Neural progenitor cell (in vitro differentiated cells): ENCODE results near the gene GDI1. TPM values are rescaled to one million over a fixed set of nuclear protein-coding genes. Genes with fewer than 3 reads are reported as not detected.

ENCODE experiments used
- DNase-seq: peaks from one replicate; pipeline ENCODE4 v3.0.0-alpha.2; 2016; ENCODE audit warnings: low spot score
- H2AFZ ChIP-seq: fragments of 200-600 bp; sonication (generic); replicated peaks from 2 replicates; pipeline ENCODE4 v1.6.1; 2016; ENCODE audit warnings: antibody characterized with exemption
- H3F3A ChIP-seq: fragments of 200-600 bp; sonication (generic); 2 replicates; pipeline ENCODE4 v1.6.1; 2016; ENCODE audit warnings: antibody characterized with exemption, low read depth
- H3K27ac ChIP-seq: fragments of 200-600 bp; sonication (generic); 2 replicates; pipeline ENCODE4 v1.5.1; 2016; ENCODE audit warnings: mild to moderate bottlenecking
- H3K27me3 ChIP-seq: fragments of 200-600 bp; sonication (generic); 2 replicates; pipeline ENCODE4 v1.6.1; 2016; ENCODE audit warnings: mild to moderate bottlenecking, moderate library complexity
- H3K36me3 ChIP-seq: fragments of 200-600 bp; sonication (generic); 2 replicates; pipeline ENCODE4 v1.5.1; 2016
- H3K4me1 ChIP-seq: fragments of 200-600 bp; sonication (generic); 2 replicates; pipeline ENCODE4 v1.6.1; 2016; ENCODE audit warnings: mixed run types
- H3K4me2 ChIP-seq: fragments of 200-600 bp; sonication (generic); 2 replicates; pipeline ENCODE4 v1.6.1; 2016
- H3K4me3 ChIP-seq: fragments of 200-600 bp; sonication (generic); 2 replicates; pipeline ENCODE4 v1.5.1; 2016
- H3K79me2 ChIP-seq: fragments of 200-600 bp; sonication (generic); 2 replicates; pipeline ENCODE4 v1.6.1; 2016; ENCODE audit warnings: low read depth
- H3K9ac ChIP-seq: fragments of 200-600 bp; sonication (generic); 2 replicates; pipeline ENCODE4 v1.6.1; 2016
- H3K9me3 ChIP-seq: fragments of 200-600 bp; sonication (generic); 2 replicates; pipeline ENCODE4 v1.5.1; 2016; ENCODE audit warnings: low read depth
- H4K20me1 ChIP-seq: fragments of 200-600 bp; sonication (generic); 2 replicates; pipeline ENCODE4 v1.6.1; 2016; ENCODE audit warnings: low read depth
- H3K27ac Mint-ChIP-seq: 3 replicates; pipeline ENCODE4 v1.8.0; 2021; ENCODE audit warnings: mixed read lengths
- H3K27me3 Mint-ChIP-seq: 2 replicates; pipeline ENCODE4 v1.8.0; 2022; ENCODE audit warnings: low read depth, mild to moderate bottlenecking, inconsistent platforms, moderate library complexity, mixed read lengths; ENCODE audit not compliant: insufficient read depth
- H3K36me3 Mint-ChIP-seq: 3 replicates; pipeline ENCODE4 v1.8.0; 2021; ENCODE audit warnings: mixed read lengths
- H3K4me1 Mint-ChIP-seq: 3 replicates; pipeline ENCODE4 v1.8.0; 2021; ENCODE audit warnings: mixed read lengths
- H3K4me3 Mint-ChIP-seq: 3 replicates; pipeline ENCODE4 v1.8.0; 2021; ENCODE audit warnings: mild to moderate bottlenecking, moderate library complexity, mixed read lengths
- H3K9me3 Mint-ChIP-seq: 3 replicates; pipeline ENCODE4 v1.8.0; 2020; ENCODE audit warnings: mixed read lengths
- CTCF ChIP-seq: fragments of 200-600 bp; sonication (generic); IDR thresholded peaks from 2 replicates; pipeline ENCODE4 v1.5.1; 2017; ENCODE audit warnings: antibody characterized with exemption, mild to moderate bottlenecking
- EZH2 ChIP-seq: fragments of 200-600 bp; sonication (generic); IDR thresholded peaks from 2 replicates; pipeline ENCODE4 v1.6.1; 2017; ENCODE audit warnings: antibody characterized with exemption, mild to moderate bottlenecking, moderate library complexity
- EZH2phosphoT487 ChIP-seq: fragments of 200-600 bp; sonication (generic); IDR thresholded peaks from 2 replicates; pipeline ENCODE4 v1.6.1; 2017; ENCODE audit warnings: antibody characterized with exemption
- total RNA-seq: library from RNA; depleted of rRNA; stranded (reverse); fragments of >200 nt; gene quantifications from 2 replicates; pipeline ENCODE4 v1.2.3, GENCODE V29; 2015; ENCODE audit warnings: low replicate concordance

The GDI1 gene
- total RNA-seq, 1 donor from 2014 or later = 119 TPM

GRCh38 chrX:154449618-154450017 lies 12.7 kb downstream of the GDI1 start:
- Mint-ChIP-seq H3K27ac (no peak overlapping the region), H3K4me1 (no peaks in the 10 kb centered on the region), H3K9me3 (peaks cover 19% of the 10 kb centered on the region), H3K36me3 (peaks cover 11% of the 10 kb centered on the region), H3K27me3 (peaks cover 17% of the 10 kb centered on the region), H3K4me3 (no peak overlapping the region)
- Histone ChIP-seq H2AFZ (no peak overlapping the region), H3K27me3 (no peaks in the 10 kb centered on the region), H4K20me1 (peaks cover 6% of the 10 kb centered on the region), H3K4me1 (no peaks in the 10 kb centered on the region), H3K4me2 (no peak overlapping the region), H3F3A (no peaks in the 10 kb centered on the region), H3K9ac (no peak overlapping the region), H3K79me2 (peaks cover 10% of the 10 kb centered on the region), H3K36me3 (no peaks in the 10 kb centered on the region), H3K4me3 (no peak overlapping the region), H3K27ac (no peak overlapping the region), H3K9me3 (no peaks in the 10 kb centered on the region)
- TF ChIP-seq EZH2 (no peak), CTCF (no peak), EZH2phosphoT487 (no peak)
- no peak for DNase-seq

GRCh38 chrX:154450312-154450711 lies 13.4 kb downstream of the GDI1 start:
- H3K4me3 ChIP-seq = no peak overlapping the region
- H3K4me3 Mint-ChIP-seq = no peak overlapping the region
- TF ChIP-seq EZH2phosphoT487 = no peak
- TF ChIP-seq EZH2 = no peak
- TF ChIP-seq CTCF = no peak
- no peak overlapping the region for H3K4me2 ChIP-seq
- H3F3A ChIP-seq = no peaks in the 10 kb centered on the region
- H3K4me1 Mint-ChIP-seq = no peaks in the 10 kb centered on the region
- DNase-seq = no peak
- no peak overlapping the region for H3K9ac ChIP-seq
- H3K27me3 Mint-ChIP-seq = peaks cover 15% of the 10 kb centered on the region
- H4K20me1 ChIP-seq = no peaks in the 10 kb centered on the region
- H3K36me3 ChIP-seq = no peaks in the 10 kb centered on the region
- no peaks in the 10 kb centered on the region for H3K4me1 ChIP-seq
- H3K27ac ChIP-seq = no peak overlapping the region
- H3K9me3 Mint-ChIP-seq = peaks cover 20% of the 10 kb centered on the region
- no peaks in the 10 kb centered on the region for H3K9me3 ChIP-seq
- H3K27ac Mint-ChIP-seq = no peak overlapping the region
- H2AFZ ChIP-seq = no peak overlapping the region
- H3K79me2 ChIP-seq = peaks cover 3% of the 10 kb centered on the region
- no peaks in the 10 kb centered on the region for H3K27me3 ChIP-seq
- H3K36me3 Mint-ChIP-seq = peaks cover 11% of the 10 kb centered on the region

DNA sequence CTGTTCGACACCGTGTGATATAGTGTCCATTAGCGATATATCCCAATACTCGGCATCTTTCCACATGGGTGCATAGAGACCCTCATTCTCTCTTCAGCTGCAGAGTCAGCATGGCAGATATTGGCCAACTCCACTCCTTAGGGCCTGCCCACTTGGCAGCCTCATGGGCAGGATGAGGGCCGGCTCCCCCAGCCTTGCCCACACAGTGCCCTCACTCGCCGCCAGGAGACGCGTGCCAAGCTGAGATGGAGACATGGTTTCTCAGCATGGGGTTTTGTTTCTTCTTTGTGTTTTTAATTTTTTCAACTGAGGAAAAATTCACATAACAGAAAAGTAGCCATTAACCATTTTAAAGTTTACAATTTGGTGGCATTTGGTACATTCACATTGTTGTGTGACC lies 15.9 kb downstream of the GDI1 start:
- Histone ChIP-seq H3K27ac (no peak overlapping the region), H2AFZ (no peak overlapping the region), H3K4me1 (no peaks in the 10 kb centered on the region), H3K9ac (no peak overlapping the region), H3K36me3 (no peaks in the 10 kb centered on the region), H3K9me3 (no peaks in the 10 kb centered on the region), H4K20me1 (no peaks in the 10 kb centered on the region), H3K27me3 (no peaks in the 10 kb centered on the region), H3F3A (peaks cover 6% of the 10 kb centered on the region), H3K4me2 (no peak overlapping the region), H3K79me2 (no peaks in the 10 kb centered on the region), H3K4me3 (no peak overlapping the region)
- no peak overlapping the region for H3K27ac Mint-ChIP-seq
- H3K27me3 Mint-ChIP-seq = peaks cover 18% of the 10 kb centered on the region
- H3K36me3 Mint-ChIP-seq = peaks cover 10% of the 10 kb centered on the region
- peaks cover 19% of the 10 kb centered on the region for H3K9me3 Mint-ChIP-seq
- H3K4me3 Mint-ChIP-seq = no peak overlapping the region
- no peak for DNase-seq
- TF ChIP-seq EZH2phosphoT487 (no peak), EZH2 (no peak), CTCF (no peak)
- peaks cover 3% of the 10 kb centered on the region for H3K4me1 Mint-ChIP-seq
